ENCODE results near the gene MKKS. TPM values are rescaled to one million over a fixed set of nuclear protein-coding genes. Genes with fewer than 3 reads are reported as not detected.

MKKS gene
- total and polyA plus RNA-seq, 2 donors from 2014 or later: 17.8 to 49.2 TPM

DNA sequence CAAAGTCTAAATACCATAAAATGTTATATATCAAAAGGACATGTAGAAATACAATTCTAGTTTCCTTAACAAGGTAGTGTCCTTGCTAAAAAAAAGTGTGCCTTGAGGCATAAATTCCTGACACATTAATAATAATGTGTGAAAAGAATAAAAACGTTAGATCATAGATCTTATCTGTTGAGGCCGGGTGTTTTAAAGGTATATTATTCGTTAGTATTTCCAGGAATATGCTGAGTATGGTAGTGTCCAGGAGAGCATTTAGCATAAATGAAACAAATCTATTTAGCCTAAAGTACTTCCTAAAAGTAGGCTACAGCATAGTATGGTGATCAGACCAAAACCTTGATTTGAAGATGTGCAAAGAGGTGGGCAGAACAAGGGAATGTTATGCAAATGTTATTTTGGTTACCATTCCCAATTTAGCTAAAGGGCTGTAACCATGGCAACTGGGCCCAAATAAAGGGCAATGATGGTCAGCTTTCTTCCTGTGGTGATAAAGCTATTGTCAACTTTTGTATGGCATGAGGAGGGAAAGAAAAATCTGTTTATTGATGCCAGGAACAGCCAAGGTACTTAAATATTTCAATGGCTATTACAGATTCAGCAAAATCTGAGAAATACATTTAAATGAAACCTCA is 18.9 kb downstream of the MKKS start:
- H3K4me3 ChIP-seq (ENCODE audit: low read length in 3 of 3): no peak overlapping the region
- H3K36me3 ChIP-seq (ENCODE audit: control insufficient read depth in 2 of 3, insufficient read depth in 3 of 3, low read length in 3 of 3): peaks cover 2 to 10% (median 10%) of the 10 kb centered on the region in 3 donors
- H3K27me3 ChIP-seq (ENCODE audit: control insufficient read depth, insufficient read depth, low read length): no peaks in the 10 kb centered on the region
- intact Hi-C loops (cut with DNase I): no loop called here
- DNase-seq (no peak), FAIRE-seq (no peak)
- TF ChIP-seq, protein P1, sequence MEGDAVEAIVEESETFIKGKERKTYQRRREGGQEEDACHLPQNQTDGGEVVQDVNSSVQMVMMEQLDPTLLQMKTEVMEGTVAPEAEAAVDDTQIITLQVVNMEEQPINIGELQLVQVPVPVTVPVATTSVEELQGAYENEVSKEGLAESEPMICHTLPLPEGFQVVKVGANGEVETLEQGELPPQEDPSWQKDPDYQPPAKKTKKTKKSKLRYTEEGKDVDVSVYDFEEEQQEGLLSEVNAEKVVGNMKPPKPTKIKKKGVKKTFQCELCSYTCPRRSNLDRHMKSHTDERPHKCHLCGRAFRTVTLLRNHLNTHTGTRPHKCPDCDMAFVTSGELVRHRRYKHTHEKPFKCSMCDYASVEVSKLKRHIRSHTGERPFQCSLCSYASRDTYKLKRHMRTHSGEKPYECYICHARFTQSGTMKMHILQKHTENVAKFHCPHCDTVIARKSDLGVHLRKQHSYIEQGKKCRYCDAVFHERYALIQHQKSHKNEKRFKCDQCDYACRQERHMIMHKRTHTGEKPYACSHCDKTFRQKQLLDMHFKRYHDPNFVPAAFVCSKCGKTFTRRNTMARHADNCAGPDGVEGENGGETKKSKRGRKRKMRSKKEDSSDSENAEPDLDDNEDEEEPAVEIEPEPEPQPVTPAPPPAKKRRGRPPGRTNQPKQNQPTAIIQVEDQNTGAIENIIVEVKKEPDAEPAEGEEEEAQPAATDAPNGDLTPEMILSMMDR (IDR thresholded peaks at IDR 0.05; ENCODE audit: borderline replicate concordance, extremely low read depth, insufficient read depth): no peak
- no peak overlapping the region for H3K27ac ChIP-seq (ENCODE audit: low read depth in 2 of 2, low read length in 2 of 2)
- H3K9ac ChIP-seq (ENCODE audit: low read length in 3 of 3): no peak overlapping the region
- H3K9me3 ChIP-seq (ENCODE audit: control insufficient read depth in 2 of 3, insufficient read depth in 1 of 3, low read length in 3 of 3): no peaks in the 10 kb centered on the region
- H3K4me1 ChIP-seq (ENCODE audit: control insufficient read depth in 2 of 3, insufficient read depth in 2 of 3, low read depth in 1 of 3, low read length in 3 of 3): no peaks in the 10 kb centered on the region

DNA sequence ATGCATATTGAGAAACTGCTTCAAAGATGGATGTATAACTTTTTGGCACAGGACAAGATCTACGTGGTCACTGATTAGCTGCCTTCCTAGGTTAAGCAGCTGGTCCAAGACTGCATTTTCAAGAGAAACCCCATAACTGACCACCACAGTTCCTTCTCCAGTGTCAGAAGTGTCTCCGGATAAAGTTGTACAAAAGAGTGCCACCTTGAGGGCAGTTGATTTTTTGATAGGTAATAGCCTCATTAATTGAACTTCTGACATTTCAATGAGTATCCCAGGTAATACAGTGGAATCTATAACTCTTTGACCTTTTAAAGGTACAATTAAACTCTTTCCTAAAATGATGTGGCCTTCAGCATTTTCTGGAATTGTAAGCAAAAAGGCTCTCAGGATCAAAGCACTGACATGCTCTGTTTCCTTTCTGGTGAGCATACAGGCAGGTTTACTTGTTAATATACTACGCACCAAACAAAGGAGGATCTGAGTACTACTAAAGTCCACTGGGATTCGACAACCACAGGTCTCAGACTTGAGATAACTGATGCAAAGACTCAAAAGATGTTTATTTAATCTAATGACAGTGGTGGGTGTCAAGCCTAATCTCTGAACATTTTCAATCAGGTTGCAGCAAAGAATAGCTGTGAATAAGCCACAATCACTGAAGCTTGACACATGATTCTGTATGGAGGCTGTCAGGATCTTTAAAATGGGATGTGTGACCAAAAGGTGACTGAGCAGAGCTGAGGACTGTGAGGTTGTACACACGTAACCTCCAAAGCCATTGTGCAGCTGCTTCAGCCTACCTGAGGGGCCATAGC is 21.2 kb downstream of the MKKS start:
- TF ChIP-seq, protein P1 (IDR thresholded peaks at IDR 0.05; ENCODE audit: borderline replicate concordance, extremely low read depth, insufficient read depth): no peak
- FAIRE-seq (no peak), DNase-seq (no peak)
- Histone ChIP-seq H3K9me3 (ENCODE audit: control insufficient read depth in 2 of 3, insufficient read depth in 1 of 3, low read length in 3 of 3) (no peaks in the 10 kb centered on the region), H3K4me1 (ENCODE audit: control insufficient read depth in 2 of 3, insufficient read depth in 2 of 3, low read depth in 1 of 3, low read length in 3 of 3) (no peaks in the 10 kb centered on the region), H3K27me3 (ENCODE audit: control insufficient read depth, insufficient read depth, low read length) (no peaks in the 10 kb centered on the region), H3K27ac (ENCODE audit: low read depth in 2 of 2, low read length in 2 of 2) (no peak overlapping the region), H3K4me3 (ENCODE audit: low read length in 3 of 3) (no peak overlapping the region), H3K9ac (ENCODE audit: low read length in 3 of 3) (no peak overlapping the region), H3K36me3 (ENCODE audit: control insufficient read depth in 2 of 3, insufficient read depth in 3 of 3, low read length in 3 of 3) (peaks cover 2 to 10% (median 10%) of the 10 kb centered on the region in 3 donors)
- intact Hi-C loops (cut with DNase I): no loop called here

DNA sequence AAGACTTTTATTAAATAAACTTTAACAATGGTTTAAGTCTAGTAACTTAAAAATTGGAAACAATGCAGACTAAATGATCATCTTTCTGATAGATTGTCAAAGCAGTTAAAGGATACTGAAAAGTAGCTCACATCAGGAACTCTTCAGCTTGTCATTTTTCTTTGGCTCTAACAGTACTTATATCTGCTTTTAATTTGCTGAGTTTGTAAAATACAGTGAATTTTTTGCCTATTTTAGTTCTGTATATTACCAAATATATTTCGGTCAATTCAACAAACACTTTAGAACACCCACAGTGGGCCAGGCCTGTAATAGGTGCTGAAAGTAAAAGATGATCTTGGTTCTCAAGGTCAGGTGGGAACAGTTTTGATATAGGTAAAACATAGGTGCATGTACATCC is 22.3 kb downstream of the MKKS start:
- TF ChIP-seq, protein P1 (IDR thresholded peaks at IDR 0.05; ENCODE audit: borderline replicate concordance, extremely low read depth, insufficient read depth): no peak
- no peaks in the 10 kb centered on the region for H3K4me1 ChIP-seq (ENCODE audit: control insufficient read depth in 2 of 3, insufficient read depth in 2 of 3, low read depth in 1 of 3, low read length in 3 of 3)

More for the DNA sequence above, 22.3 kb downstream of the MKKS start:
- Histone ChIP-seq H3K27ac (ENCODE audit: low read depth in 2 of 2, low read length in 2 of 2) (no peak overlapping the region), H3K9me3 (ENCODE audit: control insufficient read depth in 2 of 3, insufficient read depth in 1 of 3, low read length in 3 of 3) (no peaks in the 10 kb centered on the region), H3K4me3 (ENCODE audit: low read length in 3 of 3) (no peak overlapping the region), H3K36me3 (ENCODE audit: control insufficient read depth in 2 of 3, insufficient read depth in 3 of 3, low read length in 3 of 3) (peaks cover 2 to 11% (median 7%) of the 10 kb centered on the region in 3 donors), H3K27me3 (ENCODE audit: control insufficient read depth, insufficient read depth, low read length) (no peaks in the 10 kb centered on the region), H3K9ac (ENCODE audit: low read length in 3 of 3) (no peak overlapping the region)
- intact Hi-C loops (cut with DNase I): no loop called here
- no peak for FAIRE-seq
- DNase-seq: no peak

Measured in kidney (tissue), 14 donors.